GM19438 (cell line): ENCODE data around the gene IFIT1.
"Not testable (repeated sequence)": the region's sequence is repeated elsewhere in the genome, so short reads cannot be mapped to it uniquely, and the experiment has no call there.

Experiments
- ATAC-seq: cut with Tn5 transposase; IDR thresholded peaks from one replicate; pipeline ENCODE4 v1.9.1; 2021; ENCODE audit warnings: low read depth; ENCODE audit not compliant: unreplicated experiment

IFIT1 gene

GRCh38 chr10:89363729-89364442, 28.5 kb upstream of the IFIT1 start:
- ATAC-seq: no peak

DNA sequence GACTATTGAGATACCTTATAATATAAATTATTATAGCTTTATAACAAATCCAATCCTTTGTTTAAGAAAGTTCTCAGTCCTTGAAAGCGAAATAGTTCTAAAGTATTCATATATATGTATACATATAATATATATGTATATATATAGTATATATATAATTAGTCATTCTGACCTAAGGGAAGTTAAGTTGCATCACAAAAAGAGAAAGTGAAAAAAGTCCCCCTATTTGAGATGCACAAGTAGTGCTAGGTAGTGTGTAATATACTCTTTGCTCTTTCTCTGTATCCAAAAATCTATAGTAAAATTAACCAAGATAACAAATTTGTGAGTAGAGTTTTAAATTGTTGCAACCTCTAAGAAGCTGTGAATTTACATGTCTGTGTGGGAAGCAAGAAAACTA, 27.9 kb upstream of the IFIT1 start:
- no peak for ATAC-seq

GRCh38 chr10:89367529-89367928, 24.9 kb upstream of the IFIT1 start:
- ATAC-seq: peak; percentile 61

GRCh38 chr10:89368129-89368528, 24.3 kb upstream of the IFIT1 start:
- ATAC-seq: no peak

DNA sequence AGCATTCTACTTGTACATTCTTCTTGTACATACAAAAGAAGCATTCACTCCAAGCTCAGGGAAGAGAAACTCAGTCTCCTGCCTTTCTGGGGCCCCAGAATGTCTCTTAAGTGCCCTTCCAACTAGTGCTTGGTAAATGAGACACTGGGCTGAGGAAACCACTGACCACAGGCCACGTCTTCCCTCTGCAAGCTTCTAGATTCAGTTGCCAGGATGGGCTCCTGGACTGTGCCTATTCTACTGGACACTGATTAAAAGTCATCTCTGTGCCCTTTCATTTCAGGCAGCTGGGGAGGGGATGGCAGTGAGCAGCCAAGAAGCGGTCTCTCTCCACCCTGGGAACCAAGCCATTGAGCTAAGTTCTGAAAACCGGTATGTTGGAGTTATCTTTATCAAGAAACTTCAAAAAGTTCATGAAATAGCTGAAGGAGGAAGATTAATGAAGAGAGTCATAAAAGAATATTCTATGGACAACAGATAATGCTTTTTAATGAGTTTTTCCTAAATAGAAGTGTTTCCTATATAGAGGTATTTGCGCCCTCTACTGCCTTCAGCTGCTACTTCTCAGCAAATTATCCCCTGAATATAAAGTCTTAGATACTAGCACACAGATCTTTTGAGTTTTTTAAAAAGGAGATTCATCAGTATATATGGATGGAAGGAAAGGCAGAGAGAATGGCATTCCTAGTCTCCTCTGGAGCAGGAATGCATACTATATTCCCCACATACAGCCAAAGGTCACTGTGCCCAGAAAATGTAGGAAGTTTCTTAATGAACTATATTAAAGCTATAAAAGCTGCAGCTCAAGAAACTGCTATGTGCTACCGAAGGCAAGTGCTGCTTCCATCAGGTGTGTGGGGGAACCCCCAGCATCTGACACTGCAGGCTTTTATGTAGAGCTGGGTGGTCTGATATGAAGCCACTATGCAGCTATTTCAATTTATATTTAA, 23.0 kb upstream of the IFIT1 start:
- no peak for ATAC-seq

DNA sequence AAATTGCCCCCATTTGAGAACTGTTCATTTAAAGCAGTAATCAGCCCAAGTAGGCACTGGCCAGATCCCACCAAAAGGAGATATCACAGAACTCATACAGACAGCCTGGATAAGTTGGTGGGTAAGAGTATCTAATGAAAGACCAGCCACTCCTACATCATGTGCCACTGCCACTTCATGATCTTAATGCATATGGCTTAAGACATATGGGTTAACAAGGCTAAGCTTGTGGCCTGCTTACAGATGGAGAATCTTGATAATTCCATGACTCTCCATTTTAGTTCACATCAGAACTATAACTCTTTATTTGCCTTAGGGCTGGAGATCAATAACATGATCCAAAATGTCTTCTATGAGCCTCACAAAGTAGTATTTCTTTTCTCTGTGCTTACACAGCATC, 21.3 kb upstream of the IFIT1 start:
- no peak for ATAC-seq

GRCh38 chr10:89371987-89372386, 20.4 kb upstream of the IFIT1 start:
- ATAC-seq: no peak

- no peak for ATAC-seq
Measured at GRCh38 chr10:89373916-89374711, 18.3 kb upstream of the IFIT1 start.

DNA sequence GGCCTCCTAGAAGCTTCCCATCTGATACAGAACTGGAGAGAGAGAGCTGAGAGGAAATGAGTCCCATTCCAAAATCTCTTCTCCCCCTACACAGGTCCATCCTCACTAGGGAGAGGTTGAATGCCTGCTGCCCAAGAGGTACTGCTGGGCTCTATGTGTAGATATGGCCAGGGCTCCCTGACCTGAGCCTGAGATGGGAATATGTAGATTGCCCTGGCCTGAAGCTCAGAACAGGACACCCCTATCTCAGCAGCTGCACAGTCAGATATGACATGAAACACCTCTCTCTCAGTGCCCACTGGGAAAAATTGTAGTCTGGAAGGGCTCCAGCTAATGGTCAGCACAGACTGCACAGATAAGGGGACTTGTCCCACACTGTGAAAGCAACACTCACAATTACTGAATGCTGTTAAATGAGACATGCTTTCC, 17.7 kb upstream of the IFIT1 start:
- ATAC-seq: no peak

GRCh38 chr10:89377705-89378637, 14.5 kb upstream of the IFIT1 start, which contains the start of gene IFIT1B:
IFIT1B (plus strand) TSS chr10:89378056; CDS start chr10:89378136, 80 bp downstream.
- no peak for ATAC-seq

DNA sequence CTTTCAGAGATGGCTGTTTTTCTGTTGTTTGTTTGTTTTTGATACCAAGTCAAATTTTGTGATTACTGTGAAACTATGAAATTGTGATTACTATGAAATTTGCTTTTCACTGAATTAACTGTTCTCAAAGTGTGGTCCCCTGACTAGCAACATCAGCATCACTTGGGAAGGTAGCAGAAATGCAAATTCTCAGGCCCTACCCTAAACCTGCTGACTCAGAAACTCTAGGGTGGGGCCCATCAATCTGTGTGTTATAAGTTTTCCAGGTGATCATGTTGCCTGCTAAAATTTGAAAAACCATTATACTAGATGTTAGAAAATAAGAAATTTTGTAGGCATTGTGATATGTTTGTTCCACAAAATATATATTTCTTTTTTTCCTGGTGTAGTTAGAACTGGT, 13.3 kb upstream of the IFIT1 start:
- no peak for ATAC-seq

DNA sequence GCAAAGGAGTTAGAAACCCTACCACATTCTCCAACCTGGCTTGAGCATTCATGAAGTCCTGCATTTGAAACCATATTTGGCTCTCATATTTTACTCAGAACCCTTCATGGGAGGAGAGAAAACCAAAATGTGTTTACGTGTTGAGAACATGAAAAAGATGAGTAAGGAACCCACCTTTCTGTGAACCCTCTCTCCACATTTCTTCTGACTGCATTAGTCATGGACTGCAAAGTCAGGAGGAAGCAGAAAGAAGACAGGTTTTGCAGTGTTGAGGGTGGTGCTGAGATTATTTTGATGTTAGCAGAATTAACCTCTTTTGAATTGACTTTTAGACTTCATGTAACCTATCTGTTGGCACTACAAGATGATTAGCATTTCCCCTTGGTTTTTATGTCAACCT, 9.7 kb upstream of the IFIT1 start:
- no peak for ATAC-seq

DNA sequence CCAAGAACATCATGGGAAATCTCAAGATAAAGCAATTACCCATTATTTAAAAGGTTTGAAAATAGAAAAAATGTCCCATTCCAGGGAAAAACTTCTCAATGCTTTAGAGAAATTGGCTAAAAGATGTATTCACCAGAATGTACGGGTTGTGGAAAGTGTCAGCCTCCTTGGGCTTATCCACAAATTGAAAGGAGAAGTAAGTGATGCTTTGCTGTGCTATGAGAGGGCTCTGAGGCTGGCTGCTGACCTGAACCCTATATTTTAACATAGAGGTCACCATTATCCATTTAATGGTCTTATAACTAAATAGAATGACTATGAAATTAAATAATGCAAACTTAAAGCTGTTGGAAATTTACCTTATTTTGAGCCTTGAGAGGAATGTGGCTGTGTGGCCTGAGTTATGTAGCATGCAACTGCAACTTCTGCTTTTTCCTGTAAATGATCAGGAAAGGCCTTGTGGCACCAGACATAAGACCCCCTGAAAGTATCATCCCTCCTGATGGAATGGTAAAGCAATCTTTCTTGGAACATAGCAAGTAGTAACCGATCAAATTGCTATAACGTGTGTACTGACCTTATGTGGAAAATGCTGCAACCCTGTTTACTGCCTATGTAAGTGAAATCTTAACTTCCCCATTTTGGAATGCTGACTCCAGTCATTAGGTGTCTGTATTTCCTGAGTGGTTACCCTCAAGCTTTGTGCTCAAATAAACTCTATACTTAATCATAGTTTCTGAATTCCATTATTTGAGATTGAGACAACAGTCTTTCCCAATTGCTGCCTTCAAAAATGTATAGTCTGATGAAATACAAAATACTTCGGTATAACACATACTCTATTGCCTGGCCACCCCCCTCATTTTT, 7.7 kb upstream of the IFIT1 start:
- ATAC-seq: no peak

DNA sequence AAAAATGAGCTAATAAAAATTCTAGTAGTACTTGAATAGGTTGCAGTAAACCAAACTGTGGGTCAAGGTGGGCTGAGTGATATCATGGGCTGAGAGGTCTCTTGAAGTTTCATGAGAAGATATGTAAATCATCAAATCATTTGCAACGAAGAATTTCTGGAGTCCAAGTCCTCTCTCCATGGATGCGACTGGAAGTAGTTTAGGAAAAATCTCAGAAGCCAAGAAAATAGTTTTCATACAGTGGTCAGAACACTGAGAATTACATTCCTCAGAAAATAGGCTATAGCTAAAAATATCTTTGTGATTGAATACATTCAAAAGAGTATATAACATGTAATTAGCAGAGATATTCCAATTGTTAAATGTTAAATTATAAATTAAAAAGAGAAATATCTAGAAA, 3.6 kb upstream of the IFIT1 start:
- ATAC-seq: no peak

GRCh38 chr10:89389254-89389653, 3.2 kb upstream of the IFIT1 start:
- ATAC-seq: no peak

DNA sequence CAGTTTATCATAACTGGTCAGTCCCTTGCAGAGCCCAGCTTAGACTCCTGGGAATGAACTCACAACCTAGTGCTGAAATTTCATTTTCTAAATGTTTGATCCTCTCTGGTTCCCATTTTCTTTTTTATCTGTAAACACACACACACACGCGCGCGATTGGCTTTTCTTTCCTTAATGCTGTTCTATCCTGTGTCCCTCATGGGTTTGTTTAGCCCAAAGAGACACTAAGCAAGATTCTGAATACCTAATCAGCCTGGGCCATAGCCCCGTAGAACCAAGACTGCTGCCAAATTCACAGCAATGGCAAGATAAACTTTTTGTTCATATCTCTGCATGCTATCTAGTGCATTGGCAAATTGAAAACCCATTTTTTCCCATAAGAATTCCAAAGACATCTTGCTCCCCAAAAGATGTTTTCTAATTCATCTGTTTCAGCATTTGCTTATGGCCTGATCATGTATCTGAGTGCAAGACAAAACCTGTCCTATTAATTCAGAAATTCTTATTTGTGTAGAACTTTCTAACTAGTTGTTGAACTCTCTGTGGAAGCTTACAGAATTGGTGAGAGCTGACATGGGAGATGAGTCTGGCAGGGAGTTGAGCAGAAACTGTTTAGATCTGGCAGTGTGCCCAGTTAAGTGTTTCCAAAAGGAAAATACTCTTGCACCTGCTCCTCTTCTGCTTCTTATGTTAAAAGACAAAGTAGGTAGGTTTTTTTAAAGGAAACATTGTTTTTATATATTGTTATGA, 1.8 kb upstream of the IFIT1 start:
- ATAC-seq: no peak

- ATAC-seq: not testable (repeated sequence)
Measured at GRCh38 chr10:89391226-89391576, 1.2 kb upstream of the IFIT1 start.

- peak; percentile 56 for ATAC-seq
Measured at GRCh38 chr10:89392974-89393373, 551 bp downstream of the IFIT1 start.
